ENCODE data around the gene ANKMY2. TPM values are rescaled to one million over a fixed set of nuclear protein-coding genes. Genes with fewer than 3 reads are reported as not detected.

ANKMY2 gene
- total RNA-seq, 1 donor from 2014 or later = 13.9 TPM

DNA sequence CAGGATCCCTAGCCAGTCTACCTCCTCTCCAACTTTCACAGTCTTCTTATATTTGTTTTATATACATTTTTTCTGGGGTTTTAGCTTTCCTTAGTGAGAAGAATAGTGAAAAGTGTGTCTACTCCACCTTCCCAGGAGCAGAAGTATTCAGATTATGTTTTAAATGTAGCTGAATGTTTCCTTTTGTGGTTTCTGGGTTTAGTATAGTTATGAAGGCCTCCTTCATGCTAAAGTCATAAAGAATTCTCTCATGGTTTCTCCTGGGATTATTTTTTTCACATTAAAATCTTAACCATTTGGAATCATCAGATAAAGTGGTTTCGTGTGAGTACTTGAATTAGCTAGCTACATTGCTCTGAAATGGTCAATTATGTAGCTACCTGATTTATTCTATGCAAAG is 50.9 kb downstream of the ANKMY2 start:
- H3K4me3 ChIP-seq = no peak overlapping the region
- DNase-seq = no peak
- TF ChIP-seq, protein P1, sequence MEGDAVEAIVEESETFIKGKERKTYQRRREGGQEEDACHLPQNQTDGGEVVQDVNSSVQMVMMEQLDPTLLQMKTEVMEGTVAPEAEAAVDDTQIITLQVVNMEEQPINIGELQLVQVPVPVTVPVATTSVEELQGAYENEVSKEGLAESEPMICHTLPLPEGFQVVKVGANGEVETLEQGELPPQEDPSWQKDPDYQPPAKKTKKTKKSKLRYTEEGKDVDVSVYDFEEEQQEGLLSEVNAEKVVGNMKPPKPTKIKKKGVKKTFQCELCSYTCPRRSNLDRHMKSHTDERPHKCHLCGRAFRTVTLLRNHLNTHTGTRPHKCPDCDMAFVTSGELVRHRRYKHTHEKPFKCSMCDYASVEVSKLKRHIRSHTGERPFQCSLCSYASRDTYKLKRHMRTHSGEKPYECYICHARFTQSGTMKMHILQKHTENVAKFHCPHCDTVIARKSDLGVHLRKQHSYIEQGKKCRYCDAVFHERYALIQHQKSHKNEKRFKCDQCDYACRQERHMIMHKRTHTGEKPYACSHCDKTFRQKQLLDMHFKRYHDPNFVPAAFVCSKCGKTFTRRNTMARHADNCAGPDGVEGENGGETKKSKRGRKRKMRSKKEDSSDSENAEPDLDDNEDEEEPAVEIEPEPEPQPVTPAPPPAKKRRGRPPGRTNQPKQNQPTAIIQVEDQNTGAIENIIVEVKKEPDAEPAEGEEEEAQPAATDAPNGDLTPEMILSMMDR (IDR thresholded peaks at IDR 0.05) = no peak
- H3K27ac ChIP-seq = no peak overlapping the region
- H3K36me3 ChIP-seq = peaks cover 2% of the 10 kb centered on the region
- no peaks in the 10 kb centered on the region for H3K4me1 ChIP-seq
- intact Hi-C loops (cut with DNase I) = no loop called here
- no peak for ATAC-seq
- H3K27me3 ChIP-seq (ENCODE audit: low read depth) = no peaks in the 10 kb centered on the region
- no peaks in the 10 kb centered on the region for H3K9me3 ChIP-seq

DNA sequence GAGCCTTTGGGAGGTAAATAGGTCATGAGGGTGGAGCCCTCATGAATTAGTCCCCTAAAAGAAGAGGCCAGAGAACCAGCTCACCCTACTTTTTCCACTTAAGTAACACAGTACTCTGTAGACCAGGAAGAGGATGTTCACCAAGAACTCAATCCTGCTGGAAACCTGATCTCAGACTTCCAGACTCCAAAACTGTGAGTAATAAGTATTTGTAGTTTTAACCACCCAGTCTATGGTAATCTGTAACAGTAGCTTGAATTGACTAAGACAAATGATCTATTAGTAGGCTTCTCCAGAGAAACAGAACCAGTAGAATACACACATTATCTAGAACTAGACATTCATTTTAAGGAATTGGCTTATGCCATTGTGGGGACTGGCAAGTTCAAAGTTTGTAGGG is 51.5 kb downstream of the ANKMY2 start:
- Histone ChIP-seq H3K27ac (no peak overlapping the region), H3K9me3 (no peaks in the 10 kb centered on the region), H3K27me3 (ENCODE audit: low read depth) (no peaks in the 10 kb centered on the region), H3K4me3 (no peak overlapping the region), H3K4me1 (no peaks in the 10 kb centered on the region), H3K36me3 (no peaks in the 10 kb centered on the region)
- no peak for DNase-seq
- ATAC-seq = no peak
- TF ChIP-seq, protein P1 (IDR thresholded peaks at IDR 0.05) = no peak
- intact Hi-C loops (cut with DNase I) = no loop called here

DNA sequence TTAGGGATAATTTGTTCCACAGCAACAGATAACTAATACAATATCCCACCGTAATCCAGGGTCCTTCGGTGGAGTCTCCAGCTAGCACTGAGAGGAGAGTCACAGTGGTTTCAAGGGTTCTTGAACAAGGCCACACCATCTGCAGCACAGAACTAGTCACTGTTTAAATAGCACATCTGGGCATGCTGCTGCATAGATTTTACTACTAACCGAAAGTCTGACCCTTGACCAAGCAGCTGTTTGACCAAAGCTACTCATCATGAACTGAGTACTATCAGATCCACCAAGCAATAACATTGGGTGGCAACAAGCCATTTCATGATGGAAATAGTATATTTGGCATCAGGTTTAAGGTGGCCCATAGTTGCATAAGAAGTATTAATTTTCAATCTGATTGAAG is 53.2 kb downstream of the ANKMY2 start:
- TF ChIP-seq, protein P1 (IDR thresholded peaks at IDR 0.05) = no peak
- Histone ChIP-seq H3K27me3 (ENCODE audit: low read depth) (no peaks in the 10 kb centered on the region), H3K4me1 (no peaks in the 10 kb centered on the region), H3K27ac (no peak overlapping the region), H3K4me3 (no peak overlapping the region), H3K36me3 (no peaks in the 10 kb centered on the region), H3K9me3 (no peaks in the 10 kb centered on the region)
- intact Hi-C loops (cut with DNase I) = no loop called here
- ATAC-seq (no peak), DNase-seq (no peak)

DNA sequence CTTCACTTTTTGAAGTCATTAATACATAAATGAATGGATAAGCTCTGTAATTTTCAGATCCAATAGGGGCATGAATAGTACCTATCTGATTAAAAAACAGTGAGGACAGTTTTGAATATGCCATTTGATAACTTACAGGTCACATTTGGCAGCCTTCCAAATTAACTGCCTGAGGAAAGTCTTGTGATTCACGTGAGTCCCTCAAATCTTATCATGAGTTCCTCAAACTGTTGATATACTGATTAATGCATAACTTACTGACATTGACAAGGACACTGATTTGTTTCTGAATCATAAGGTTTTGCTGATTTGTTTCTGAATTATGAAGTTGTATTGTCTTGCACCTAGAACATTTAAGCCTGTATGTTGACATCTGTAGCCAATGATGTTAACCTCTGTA is 55.1 kb downstream of the ANKMY2 start:
- Histone ChIP-seq H3K9me3 (no peaks in the 10 kb centered on the region), H3K4me3 (no peak overlapping the region), H3K4me1 (no peaks in the 10 kb centered on the region), H3K27ac (no peak overlapping the region), H3K27me3 (ENCODE audit: low read depth) (no peaks in the 10 kb centered on the region), H3K36me3 (no peaks in the 10 kb centered on the region)
- TF ChIP-seq, protein P1 (IDR thresholded peaks at IDR 0.05) = no peak
- DNase-seq = no peak
- intact Hi-C loops (cut with DNase I) = no loop called here
- no peak for ATAC-seq

DNA sequence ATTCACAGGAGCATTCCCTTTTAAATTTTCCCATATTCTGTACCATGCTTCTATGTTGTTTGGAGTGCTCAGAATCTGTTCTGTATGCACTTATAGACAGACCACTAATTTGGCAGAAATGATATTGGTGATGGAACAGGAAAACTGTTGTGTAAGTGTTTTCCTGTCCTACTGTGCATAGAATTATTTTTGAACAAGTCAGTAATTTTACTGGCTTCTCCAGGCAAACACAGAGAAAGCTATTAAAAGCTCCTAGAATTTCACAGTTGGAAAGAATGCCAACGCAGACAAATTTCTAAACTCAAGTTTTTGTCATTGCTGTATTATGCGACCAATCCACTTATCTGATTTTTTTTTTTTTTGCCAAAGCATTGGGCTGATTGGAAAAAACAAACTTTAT is 55.7 kb downstream of the ANKMY2 start:
- Histone ChIP-seq H3K4me1 (no peaks in the 10 kb centered on the region), H3K27me3 (ENCODE audit: low read depth) (no peaks in the 10 kb centered on the region), H3K9me3 (no peaks in the 10 kb centered on the region), H3K27ac (no peak overlapping the region), H3K36me3 (no peaks in the 10 kb centered on the region), H3K4me3 (no peak overlapping the region)
- intact Hi-C loops (cut with DNase I) = no loop called here
- TF ChIP-seq, protein P1 (IDR thresholded peaks at IDR 0.05) = no peak
- ATAC-seq = no peak
- no peak for DNase-seq

DNA sequence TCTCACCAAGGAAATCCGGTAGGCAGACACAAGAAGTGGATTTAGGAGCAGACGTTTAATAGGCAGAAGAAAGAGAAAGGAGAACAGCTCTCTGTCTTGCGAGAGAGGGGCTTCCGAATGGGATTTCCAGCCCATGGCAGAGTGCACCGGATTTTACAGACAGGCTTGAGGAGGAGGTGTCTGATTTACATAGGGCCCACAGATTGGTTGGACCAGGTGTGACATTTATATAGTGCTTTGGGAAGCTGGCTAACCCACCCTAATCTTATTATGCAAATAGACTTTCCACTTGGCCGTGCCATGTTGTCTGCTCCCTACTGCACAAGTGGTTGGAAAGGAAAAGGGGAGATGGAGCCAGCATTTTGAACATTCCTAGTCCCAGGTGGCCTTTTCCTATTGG is 57.8 kb downstream of the ANKMY2 start:
- intact Hi-C loops (cut with DNase I) = no loop called here
- H3K27me3 ChIP-seq (ENCODE audit: low read depth) = no peaks in the 10 kb centered on the region
- no peaks in the 10 kb centered on the region for H3K36me3 ChIP-seq
- H3K27ac ChIP-seq = no peak overlapping the region
- H3K4me1 ChIP-seq = no peaks in the 10 kb centered on the region
- H3K4me3 ChIP-seq = no peak overlapping the region
- TF ChIP-seq, protein P1 (IDR thresholded peaks at IDR 0.05) = no peak
- ATAC-seq = peak; percentile 68 to 91
- DNase-seq = no peak
- H3K9me3 ChIP-seq = no peaks in the 10 kb centered on the region
